Sigmoid colon (tissue), 7 donors: ENCODE results near the gene SLC25A25. TPM values are rescaled to one million over a fixed set of nuclear protein-coding genes. Genes with fewer than 3 reads are reported as not detected.

Source experiments
- DNase-seq: peaks from one replicate; pipeline ENCODE4 v3.0.0-alpha.2; 2019
- H3K27ac ChIP-seq, 4 donors: fragments of 200-600 bp; sonication (generic); one replicate each; pipeline ENCODE4 v1.5.1; 2016 to 2019; ENCODE audit warnings: mild to moderate bottlenecking in 1 of 4
- H3K27me3 ChIP-seq, 3 donors: fragments of 200-600 bp; sonication (generic); one replicate each; pipeline ENCODE4 v1.5.1; 2019; ENCODE audit warnings: mild to moderate bottlenecking in 1 of 3
- H3K36me3 ChIP-seq, 4 donors: fragments of 200-600 bp; sonication (generic); one replicate each; pipeline ENCODE4 v1.5.1; 2016 to 2019
- H3K4me1 ChIP-seq, 4 donors: fragments of 200-600 bp; sonication (generic); one replicate each; pipeline ENCODE4 v1.5.1; 2017 to 2019
- H3K4me3 ChIP-seq, 4 donors: fragments of 200-600 bp; sonication (generic); one replicate each; pipeline ENCODE4 v1.5.1; 2017 to 2019; ENCODE audit warnings: mild to moderate bottlenecking in 2 of 4, moderate library complexity in 1 of 4
- H3K9me3 ChIP-seq, 4 donors: fragments of 200-600 bp in 3 of 4; sonication (generic) in 3 of 4; one replicate each; pipeline versions ENCODE4 v1.5.1 to v1.6.1; 2013 to 2019
- EP300 ChIP-seq, 4 donors: sonication (generic); formaldehyde crosslinking; IDR thresholded peaks; one replicate each; pipeline ENCODE4 v1.6.1; 2017; ENCODE audit warnings: antibody characterized with exemption in 4 of 4
- POLR2A ChIP-seq, 2 donors: fragments of 450-650 bp; IDR thresholded peaks; one replicate each; pipeline ENCODE4 v1.6.1; 2016; ENCODE audit warnings: antibody characterized with exemption in 2 of 2, mild to moderate bottlenecking in 2 of 2, moderate library complexity in 2 of 2
- POLR2AphosphoS5 ChIP-seq, 4 donors: sonication (generic); formaldehyde crosslinking; IDR thresholded peaks; one replicate each; pipeline ENCODE4 v1.6.1; 2017; ENCODE audit warnings: antibody characterized with exemption in 4 of 4
- WGBS, 2 donors: extraction: QIAGEN DNeasy Blood & Tissue Kit; methylation state at CpG; one replicate each; pipeline ENCODE4 v1.1.7; 2013; 5-methylcytosine and 5-hydroxymethylcytosine counted together
- intact Hi-C: fragments of 100-400 bp; cut with DNase I; formaldehyde crosslinking; loops from one replicate; pipeline ENCODE4 v1.15.1; 2023
- polyA plus RNA-seq, 3 donors: library from polyadenylated mRNA; stranded (reverse); fragments of 200-250 nt; gene quantifications; one replicate each; pipeline ENCODE4 v1.2.3, GENCODE V29; 2013
- total RNA-seq, 4 donors: library from RNA; depleted of rRNA; stranded (reverse); fragments of >200 nt; gene quantifications; one replicate each; pipeline ENCODE4 v1.1.0, GENCODE V29; 2016
- TF ChIP-seq, protein P1 (sequence below), 4 experiments: fragments of 450-650 bp in 3 of 4; fragments of 200-600 bp in 1 of 4; IDR thresholded peaks; one replicate each; pipeline ENCODE4 v1.5.1; 2016 to 2019; ENCODE audit warnings: antibody characterized with exemption in 4 of 4, mild to moderate bottlenecking in 3 of 4, moderate library complexity in 2 of 4
- donor health status: healthy with polysubstance abuse.
- donor health status: Bipolar disorder and iron deficiency.
- donor health status: healthy.

The SLC25A25 gene
- total and polyA plus RNA-seq, 7 donors, result 10.2 to 77.2 (median 16.6) TPM

DNA sequence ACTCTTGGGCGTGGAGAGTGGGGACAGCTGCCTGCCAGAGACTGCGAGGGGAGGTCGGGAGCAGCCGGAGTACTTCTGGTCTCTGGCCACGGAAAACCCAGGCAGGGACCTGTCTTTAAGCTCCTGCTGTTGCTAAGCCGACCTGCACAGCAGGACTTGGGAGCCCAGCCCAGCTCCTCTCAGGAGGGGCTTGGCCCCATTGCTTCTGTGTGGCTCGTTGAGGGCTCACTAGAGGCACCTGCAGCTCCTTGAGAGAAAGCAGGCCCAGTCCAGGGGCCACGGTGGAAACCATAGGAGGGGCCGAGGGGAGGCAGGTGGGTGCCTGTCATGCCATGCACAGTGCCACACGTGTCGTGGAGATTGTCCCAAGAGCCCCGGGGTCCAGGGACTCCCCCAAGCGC is 77.9 kb downstream of the SLC25A25 start:
- H3K4me1 ChIP-seq, result peaks cover 0 to 5% (median 0%) of the 10 kb centered on the region in 4 donors
- no peaks in the 10 kb centered on the region for H3K9me3 ChIP-seq
- 90 to 93% methylated on average over 13 of the region's 13 CpGs for WGBS, 2 donors
- no peak overlapping the region for H3K4me3 ChIP-seq
- H3K27me3 ChIP-seq, result no peaks in the 10 kb centered on the region
- TF ChIP-seq POLR2AphosphoS5 (IDR thresholded peaks at IDR 0.05) (no peak), POLR2A (IDR thresholded peaks at IDR 0.05) (no peak), EP300 (IDR thresholded peaks at IDR 0.05) (no peak)
- TF ChIP-seq, protein P1, sequence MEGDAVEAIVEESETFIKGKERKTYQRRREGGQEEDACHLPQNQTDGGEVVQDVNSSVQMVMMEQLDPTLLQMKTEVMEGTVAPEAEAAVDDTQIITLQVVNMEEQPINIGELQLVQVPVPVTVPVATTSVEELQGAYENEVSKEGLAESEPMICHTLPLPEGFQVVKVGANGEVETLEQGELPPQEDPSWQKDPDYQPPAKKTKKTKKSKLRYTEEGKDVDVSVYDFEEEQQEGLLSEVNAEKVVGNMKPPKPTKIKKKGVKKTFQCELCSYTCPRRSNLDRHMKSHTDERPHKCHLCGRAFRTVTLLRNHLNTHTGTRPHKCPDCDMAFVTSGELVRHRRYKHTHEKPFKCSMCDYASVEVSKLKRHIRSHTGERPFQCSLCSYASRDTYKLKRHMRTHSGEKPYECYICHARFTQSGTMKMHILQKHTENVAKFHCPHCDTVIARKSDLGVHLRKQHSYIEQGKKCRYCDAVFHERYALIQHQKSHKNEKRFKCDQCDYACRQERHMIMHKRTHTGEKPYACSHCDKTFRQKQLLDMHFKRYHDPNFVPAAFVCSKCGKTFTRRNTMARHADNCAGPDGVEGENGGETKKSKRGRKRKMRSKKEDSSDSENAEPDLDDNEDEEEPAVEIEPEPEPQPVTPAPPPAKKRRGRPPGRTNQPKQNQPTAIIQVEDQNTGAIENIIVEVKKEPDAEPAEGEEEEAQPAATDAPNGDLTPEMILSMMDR (IDR thresholded peaks at IDR 0.05), result no peak
- no peak for DNase-seq
- H3K36me3 ChIP-seq, result no peaks in the 10 kb centered on the region
- intact Hi-C loops, result no loop called here
- no peak overlapping the region for H3K27ac ChIP-seq

DNA sequence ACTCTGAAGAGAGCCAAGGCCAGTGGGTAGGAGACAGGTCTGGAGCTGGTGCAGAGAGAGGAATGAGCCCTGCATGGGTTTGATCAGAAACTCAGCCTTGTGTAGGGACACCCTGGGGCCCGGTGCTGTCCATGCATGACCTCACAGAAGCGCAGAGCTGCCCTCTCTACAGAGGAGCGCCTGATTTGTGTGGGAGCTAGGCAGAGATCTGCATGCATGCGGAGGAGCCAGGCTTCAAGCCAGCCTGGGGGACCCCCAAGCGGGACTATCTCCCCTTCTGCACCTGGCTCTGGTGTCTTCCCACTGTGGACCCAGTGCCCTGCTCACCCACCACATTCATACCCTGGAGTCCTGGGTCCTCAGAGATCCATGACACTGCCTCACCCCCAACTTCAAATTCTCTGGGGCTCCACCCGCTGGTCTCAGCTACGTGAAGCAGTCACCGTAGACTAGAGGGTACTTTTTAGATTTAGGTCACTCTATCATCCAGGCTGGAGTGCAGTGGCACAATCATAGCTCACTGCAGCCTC is 78.6 kb downstream of the SLC25A25 start:
- WGBS, 2 donors, result 89 to 95% methylated on average over 8 of the region's 8 CpGs
- TF ChIP-seq POLR2AphosphoS5 (IDR thresholded peaks at IDR 0.05) (no peak), POLR2A (IDR thresholded peaks at IDR 0.05) (no peak), EP300 (IDR thresholded peaks at IDR 0.05) (no peak)
- TF ChIP-seq, protein P1 (IDR thresholded peaks at IDR 0.05), result no peak
- Histone ChIP-seq H3K4me3 (no peak overlapping the region), H3K27me3 (no peaks in the 10 kb centered on the region), H3K9me3 (no peaks in the 10 kb centered on the region), H3K4me1 (peaks cover 0 to 5% (median 0%) of the 10 kb centered on the region in 4 donors), H3K27ac (no peak overlapping the region), H3K36me3 (no peaks in the 10 kb centered on the region)
- no peak for DNase-seq
- intact Hi-C loops, result no loop called here

DNA sequence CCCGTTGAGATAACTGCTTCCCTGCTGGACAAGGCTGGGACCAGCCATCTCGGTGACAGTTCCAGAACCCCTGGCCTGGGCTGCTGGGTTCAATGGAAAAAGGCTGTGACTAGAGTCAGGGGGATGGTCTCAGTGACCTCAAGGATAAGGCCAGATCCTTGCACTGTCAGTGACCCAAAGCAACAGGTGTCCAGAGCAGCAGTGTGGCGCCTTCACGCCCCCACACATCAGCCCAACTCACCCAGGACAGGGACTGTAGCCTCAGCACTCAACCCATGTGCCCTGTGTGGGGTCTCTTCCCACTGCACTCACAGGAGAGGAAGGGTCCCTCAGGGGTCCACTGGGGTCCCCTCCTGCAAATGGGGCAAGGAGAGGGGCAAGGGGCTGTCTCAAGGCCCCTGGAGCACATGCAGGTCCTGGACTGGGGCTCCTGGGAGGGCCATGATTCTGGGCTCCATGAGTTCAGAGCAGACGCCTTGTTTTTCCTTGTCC is 80.5 kb downstream of the SLC25A25 start:
- DNase-seq, result no peak
- no peak overlapping the region for H3K4me3 ChIP-seq
- intact Hi-C loops, result no loop called here
- peaks cover 0 to 5% (median 0%) of the 10 kb centered on the region in 4 donors for H3K4me1 ChIP-seq
- TF ChIP-seq POLR2A (IDR thresholded peaks at IDR 0.05) (no peak), EP300 (IDR thresholded peaks at IDR 0.05) (no peak), POLR2AphosphoS5 (IDR thresholded peaks at IDR 0.05) (no peak)
- TF ChIP-seq, protein P1 (IDR thresholded peaks at IDR 0.05), result no peak
- H3K27me3 ChIP-seq, result no peaks in the 10 kb centered on the region
- H3K9me3 ChIP-seq, result no peaks in the 10 kb centered on the region
- H3K36me3 ChIP-seq, result no peaks in the 10 kb centered on the region
- no peak overlapping the region for H3K27ac ChIP-seq
- 78 to 88% methylated on average over 5 of the region's 5 CpGs for WGBS, 2 donors

DNA sequence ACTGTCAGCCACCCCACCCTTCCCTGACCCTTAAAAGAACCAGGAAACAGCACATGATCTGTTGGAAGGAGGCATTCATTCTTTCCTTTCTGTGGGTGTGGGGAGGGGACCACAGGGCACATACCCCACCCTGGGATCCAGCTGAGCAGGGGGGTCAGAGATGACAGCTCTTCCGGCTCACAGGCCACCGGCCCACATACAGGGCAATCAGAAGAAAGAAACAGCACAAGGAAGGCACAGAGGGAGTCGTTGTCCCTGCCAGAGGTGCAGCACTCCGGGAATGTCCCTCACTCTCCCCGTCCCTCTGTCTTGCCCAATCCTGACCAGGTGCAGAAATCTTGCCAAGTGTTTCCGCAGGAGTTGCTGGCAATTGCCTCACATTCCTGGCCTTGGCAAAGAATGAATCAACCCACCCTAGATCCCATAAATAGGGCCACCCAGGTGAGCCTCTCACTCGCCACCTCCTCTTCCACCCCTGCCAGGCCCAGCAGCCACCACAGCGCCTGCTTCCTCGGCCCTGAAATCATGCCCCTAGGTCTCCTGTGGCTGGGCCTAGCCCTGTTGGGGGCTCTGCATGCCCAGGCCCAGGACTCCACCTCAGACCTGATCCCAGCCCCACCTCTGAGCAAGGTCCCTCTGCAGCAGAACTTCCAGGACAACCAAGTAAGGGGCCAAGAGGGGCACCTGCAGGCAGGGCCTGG is 81.1 kb downstream of the SLC25A25 start, which contains the start of gene LCN2:
TSS of gene LCN2 (plus strand) at position 453 of the 701 bp plus-strand sequence. CDS start at position 526, 73 bp downstream.
- H3K4me1 ChIP-seq, result peaks cover 0 to 5% (median 0%) of the 10 kb centered on the region in 4 donors
- intact Hi-C loops, result no loop called here
- no peak for DNase-seq
- no peak for TF ChIP-seq POLR2A (IDR thresholded peaks at IDR 0.05)
- no peak for TF ChIP-seq POLR2AphosphoS5 (IDR thresholded peaks at IDR 0.05)
- TF ChIP-seq, protein P1 (IDR thresholded peaks at IDR 0.05), result no peak
- no peak for TF ChIP-seq EP300 (IDR thresholded peaks at IDR 0.05)
- 19 to 65% methylated on average over 9 of the region's 9 CpGs for WGBS, 2 donors
- no peak within 1 kb of the TSS for H3K4me3 ChIP-seq
- H3K36me3 ChIP-seq, result no peaks in the 10 kb centered on the region
- no peaks in the 10 kb centered on the region for H3K9me3 ChIP-seq
- H3K27me3 ChIP-seq, result no peaks in the 10 kb centered on the region
- H3K27ac ChIP-seq, result no peak within 1 kb of the TSS
